GM21423 (cell line): ENCODE results near the gene EME1.
"Not testable (repeated sequence)": the region's sequence is repeated elsewhere in the genome, so short reads cannot be mapped to it uniquely, and the experiment has no call there.

Source experiments
- ATAC-seq: cut with Tn5 transposase; IDR thresholded peaks from one replicate; pipeline ENCODE4 v1.9.1; 2021; ENCODE audit warnings: mild to moderate bottlenecking, moderate library complexity; ENCODE audit not compliant: unreplicated experiment

EME1 gene

DNA sequence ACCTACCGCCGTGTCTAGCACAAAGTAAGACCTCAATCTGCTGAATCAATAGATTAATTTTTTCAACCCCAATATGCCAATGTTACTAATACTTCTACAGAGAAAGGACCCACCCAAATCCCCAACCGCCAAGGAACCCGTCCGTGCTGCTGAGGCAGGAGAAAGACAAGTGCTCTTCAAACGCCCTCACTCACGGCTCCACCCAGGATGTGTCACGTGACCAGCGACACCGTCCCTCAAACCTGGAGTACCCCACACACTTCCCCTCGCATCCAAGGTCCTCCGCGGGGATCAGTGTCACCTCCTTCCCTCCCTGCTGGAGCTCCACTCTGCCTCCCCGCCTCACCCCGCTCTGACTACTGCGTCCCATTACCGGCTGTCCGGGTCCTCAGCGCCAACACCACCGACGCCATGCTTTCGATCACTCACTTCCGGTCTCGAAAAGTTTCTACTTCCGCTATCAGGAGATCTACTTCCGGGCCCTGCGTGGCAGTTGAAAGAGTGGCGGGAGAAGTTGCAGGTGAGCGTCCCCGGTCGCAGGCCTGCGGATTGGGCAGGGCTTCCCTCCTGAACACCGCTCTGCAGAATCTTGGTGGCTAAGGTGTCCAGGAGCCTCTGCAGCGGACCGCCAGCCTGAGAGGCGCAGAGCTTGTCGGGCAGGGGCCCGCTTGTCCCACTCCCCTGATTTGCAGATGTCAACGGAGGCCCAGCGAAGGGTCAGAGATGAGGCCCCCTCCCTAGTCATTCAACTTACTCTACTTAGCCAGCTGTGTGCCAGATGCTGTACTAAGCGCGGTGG is at the start of gene EME1, which contains the start of gene MRPL27:
EME1 (plus strand) TSS at position 472 of the 799 bp plus-strand sequence. CDS start 1,980 bp downstream, outside the sequence.
MRPL27 (minus strand) TSS at position 427 of the 799 bp plus-strand sequence; CDS start at position 413, 14 bp downstream.
- ATAC-seq = peak; percentile 91

GRCh38 chr17:50325906-50326305 is 47.1 kb upstream of the EME1 start:
- ATAC-seq = no peak

DNA sequence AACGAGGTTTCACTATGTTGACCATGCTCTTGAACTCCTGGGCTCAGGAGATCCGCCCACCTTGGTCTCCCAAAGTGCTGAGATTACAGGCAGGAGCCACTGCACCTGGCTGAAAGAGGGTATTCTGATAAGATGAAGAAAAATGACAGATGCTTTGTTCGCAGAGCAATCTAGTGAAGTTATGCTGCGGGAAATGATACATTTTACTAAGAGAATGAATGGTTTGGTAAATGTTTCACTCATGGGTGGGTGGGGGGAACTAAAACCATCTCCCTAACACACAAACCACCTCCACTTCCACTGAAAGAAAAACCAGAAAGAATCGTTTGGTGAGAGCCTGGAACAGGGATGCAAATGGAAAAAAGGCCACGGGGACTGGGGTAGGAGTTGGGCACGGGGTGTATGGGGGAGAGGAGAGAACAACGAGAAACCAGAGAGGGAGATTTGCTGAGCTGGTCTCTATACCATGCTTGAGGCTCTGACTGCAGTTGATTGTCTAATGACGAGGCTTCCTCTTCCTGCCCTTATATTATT is 46.1 kb upstream of the EME1 start:
- no peak for ATAC-seq

DNA sequence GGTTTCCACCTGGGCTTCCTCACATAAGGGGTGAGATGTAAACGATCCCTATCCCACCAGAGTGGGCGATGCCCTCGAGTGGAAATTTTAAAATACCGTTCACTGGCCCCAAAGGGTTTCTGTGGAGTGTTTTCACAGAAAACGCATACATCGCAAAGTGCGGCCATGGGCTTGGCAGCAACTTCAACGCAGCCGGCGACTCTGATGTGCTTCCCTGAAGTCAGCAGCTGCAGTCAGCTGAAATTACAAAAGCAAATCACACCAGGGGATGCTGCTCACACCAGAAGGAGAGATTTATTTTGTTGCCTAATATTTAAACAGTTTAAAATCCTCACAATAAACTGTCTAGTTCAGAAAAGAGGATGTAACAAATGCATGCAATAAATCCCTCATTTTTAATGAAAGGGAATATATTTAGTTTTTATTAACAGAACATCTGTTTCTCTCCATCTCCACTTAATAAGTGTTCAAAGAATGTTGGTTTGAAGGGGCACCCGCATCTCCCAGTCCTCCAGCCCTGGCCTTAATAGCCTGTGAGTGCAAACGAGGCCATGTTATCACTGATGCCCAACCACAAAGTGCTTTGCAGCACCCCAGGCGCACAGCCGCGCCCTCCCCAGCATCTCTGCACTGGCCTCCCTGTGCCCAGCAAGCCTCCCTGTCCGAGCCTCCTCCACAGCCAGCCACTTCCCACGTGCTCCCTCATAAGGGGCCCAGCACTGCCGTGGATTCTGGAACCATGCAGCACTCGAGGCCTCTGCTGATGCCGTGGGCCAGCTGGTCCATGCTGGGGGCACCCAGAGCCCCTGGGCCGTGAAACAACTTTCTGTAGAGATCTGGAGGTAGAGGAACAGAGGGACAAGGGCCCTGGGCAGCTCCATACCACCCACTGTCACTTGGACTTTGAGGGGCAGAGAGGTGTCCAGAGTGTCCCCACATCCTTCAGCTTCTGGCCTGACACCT is 44.4 kb upstream of the EME1 start:
- ATAC-seq = no peak

DNA sequence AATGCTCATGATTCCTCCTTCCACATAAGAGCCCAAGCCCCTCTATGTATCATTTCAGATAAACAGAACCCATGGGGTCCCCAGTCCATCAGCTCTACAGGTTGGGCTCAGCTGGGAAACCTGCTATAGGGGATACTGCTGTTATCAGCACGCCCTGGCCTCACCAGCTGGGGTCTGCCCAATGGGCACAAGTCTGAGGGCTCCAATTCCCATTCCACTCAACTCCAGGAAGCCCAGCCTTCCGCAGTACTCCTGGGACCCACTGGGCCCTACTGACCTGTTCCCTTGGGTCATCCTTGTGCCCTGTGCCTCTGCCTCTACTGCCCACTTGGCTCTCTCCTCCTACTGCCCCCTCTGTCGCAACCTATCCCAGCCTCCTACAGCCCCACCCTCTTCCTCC is 43.3 kb upstream of the EME1 start:
- no peak for ATAC-seq

- no peak for ATAC-seq
Observed at GRCh38 chr17:50330151-50330775, 42.8 kb upstream of the EME1 start.

GRCh38 chr17:50331085-50331791 is 41.8 kb upstream of the EME1 start:
- no peak for ATAC-seq

- no peak for ATAC-seq
Observed at GRCh38 chr17:50332196-50332595, 40.8 kb upstream of the EME1 start.

DNA sequence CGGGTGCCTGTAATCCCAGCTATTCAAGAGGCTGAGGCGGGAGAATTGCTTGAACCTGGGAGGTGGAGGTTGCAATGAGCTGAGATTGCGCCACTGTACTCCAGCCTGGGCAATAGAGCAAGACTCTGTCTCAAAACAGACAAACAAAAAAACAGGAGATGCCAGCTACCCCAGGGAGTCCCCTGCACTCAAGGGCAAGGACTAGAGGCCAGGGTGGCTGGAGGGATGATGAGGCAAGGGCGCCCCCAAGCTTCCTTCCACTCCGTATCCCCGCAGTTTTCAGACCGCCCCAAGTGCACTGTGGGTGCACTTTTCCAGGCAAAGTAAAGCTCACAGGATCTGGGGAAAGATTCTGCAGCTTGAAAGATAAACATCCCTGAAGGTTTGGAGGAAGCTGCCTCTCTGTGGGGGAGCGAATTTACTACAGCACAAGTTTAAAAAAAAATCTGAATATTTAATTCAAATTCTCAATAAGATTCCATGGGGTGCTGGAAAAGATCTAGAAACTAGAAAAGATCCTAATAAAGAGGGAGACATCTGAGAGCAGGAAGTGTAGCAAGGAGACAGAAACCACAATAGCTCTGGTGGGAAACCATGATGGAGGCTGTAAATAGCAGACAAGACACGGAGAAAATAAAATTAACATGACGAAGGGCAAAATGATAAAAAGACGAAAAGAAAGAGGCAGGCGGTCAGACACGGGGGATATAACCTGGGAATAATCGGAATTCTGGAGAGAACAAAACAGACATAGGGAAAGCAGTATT is 39.6 kb upstream of the EME1 start:
- not testable (repeated sequence) for ATAC-seq

- no peak for ATAC-seq
Observed at GRCh38 chr17:50337956-50338355, 35.1 kb upstream of the EME1 start.

- no peak for ATAC-seq
Observed at GRCh38 chr17:50338645-50339044, 34.4 kb upstream of the EME1 start.

DNA sequence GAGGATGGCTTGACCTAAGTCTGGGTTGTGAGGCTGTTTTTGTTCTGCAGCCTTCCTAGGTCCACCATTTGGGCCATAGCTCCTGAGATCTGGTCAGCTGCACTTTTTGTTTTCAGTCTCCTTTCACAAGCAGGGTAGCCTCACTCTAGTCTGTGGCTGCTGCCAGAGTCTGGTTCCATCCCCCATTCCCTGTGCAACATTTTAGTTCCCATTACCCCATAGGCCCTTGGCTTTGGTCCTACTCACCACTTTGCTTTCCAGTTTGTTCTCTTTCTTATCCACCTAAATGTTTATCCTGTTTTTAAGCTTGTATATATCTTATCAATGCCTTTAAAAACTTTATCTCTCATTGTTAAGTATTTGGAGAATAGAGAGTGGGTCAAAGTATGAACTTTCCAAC is 33.6 kb upstream of the EME1 start:
- ATAC-seq = no peak

GRCh38 chr17:50344731-50345365 is 28.2 kb upstream of the EME1 start:
- no peak for ATAC-seq

DNA sequence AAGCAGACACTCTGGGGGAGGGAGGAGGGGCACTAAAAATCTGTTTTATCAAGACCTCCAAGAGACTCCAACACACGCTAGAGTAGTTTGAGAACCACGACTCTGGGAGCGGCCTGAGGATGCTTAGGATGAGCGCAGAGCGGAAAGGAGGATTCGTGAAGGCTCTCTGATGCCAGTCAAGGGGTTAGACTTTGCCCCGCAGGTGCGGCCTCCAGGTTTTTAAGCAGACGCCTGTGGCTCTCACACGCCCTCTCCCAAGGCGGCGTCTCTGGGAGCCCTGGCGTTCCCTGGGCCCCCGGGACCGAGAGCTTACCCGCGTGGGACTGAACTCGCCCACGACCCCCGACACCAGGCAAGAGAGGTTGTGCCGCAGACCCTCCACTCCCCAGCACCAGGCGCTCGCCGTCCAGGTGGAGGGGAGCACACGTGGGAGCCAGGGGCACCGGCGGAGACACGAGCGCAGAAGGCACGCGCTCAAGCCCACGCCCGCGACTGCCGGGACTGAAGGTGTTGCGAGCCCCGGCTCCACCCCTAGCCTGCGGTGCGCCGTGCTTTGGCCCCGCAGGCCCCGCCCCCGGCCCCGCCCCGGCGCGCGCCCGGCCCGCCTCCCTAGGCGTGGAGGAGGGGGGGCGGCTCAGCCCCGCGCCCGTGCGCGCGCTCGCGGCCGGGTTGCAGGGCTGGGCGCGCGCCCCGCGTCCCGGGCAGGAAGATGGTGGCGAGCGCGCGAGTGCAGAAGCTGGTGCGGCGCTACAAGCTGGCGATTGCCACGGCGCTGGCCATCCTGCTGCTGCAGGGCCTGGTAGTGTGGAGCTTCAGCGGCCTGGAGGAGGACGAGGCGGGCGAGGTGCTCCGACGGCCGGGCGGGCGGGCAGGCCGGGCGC is 27.4 kb upstream of the EME1 start, which contains the start of gene XYLT2:
XYLT2 (plus strand) TSS at position 695 of the 881 bp plus-strand sequence; CDS start at position 710, 15 bp downstream.
- ATAC-seq = peak; percentile 76

- ATAC-seq = peak; percentile 52
Observed at GRCh38 chr17:50346313-50347116, 26.5 kb upstream of the EME1 start.

GRCh38 chr17:50347117-50347893 is 25.7 kb upstream of the EME1 start:
- ATAC-seq = no peak
